BJ (cell line): ENCODE results near the gene TMPO. TPM values are rescaled to one million over a fixed set of nuclear protein-coding genes. Genes with fewer than 3 reads are reported as not detected.
A peak's percentile ranks its signal among the peaks of the same experiment; 100 is the strongest.

ENCODE experiments used
- CTCF ChIA-PET: fragments of 350-600 bp; formaldehyde crosslinking; extraction: SDS; loops from one replicate; lab custom pipeline; 2021; ENCODE audit warnings: antibody characterized with exemption, inconsistent platforms; lab: Yijun Ruan, JAX
- POLR2A ChIA-PET: fragments of 300-600 bp; sonication (Branson Sonifier 250); formaldehyde crosslinking; extraction: SDS; loops from one replicate; lab custom pipeline; 2021; ENCODE audit warnings: antibody characterized with exemption; lab: Charles Lee
- DNase-seq: peaks from one replicate; pipeline ENCODE4 v3.0.0-alpha.2; 2011; ENCODE audit warnings: low read depth
- H3K27me3 ChIP-seq: 2 replicates; pipeline ENCODE4 v1.6.0; 2011; ENCODE audit warnings: low read length; ENCODE audit not compliant: control insufficient read depth, insufficient read depth
- H3K36me3 ChIP-seq: 2 replicates; pipeline ENCODE4 v1.5.1; 2011; ENCODE audit warnings: low read length; ENCODE audit not compliant: control insufficient read depth, insufficient read depth
- H3K4me3 ChIP-seq: 2 replicates; pipeline ENCODE4 v1.5.1; 2011; ENCODE audit warnings: low read depth, mild to moderate bottlenecking, control low read depth, low read length
- polyA plus RNA-seq: library from polyadenylated mRNA; depleted of rRNA; stranded (reverse); fragments of >200 nt; gene quantifications from 2 replicates; pipeline ENCODE4 v1.2.3, GENCODE V29; 2011
- TF ChIP-seq, protein P1 (sequence below): IDR thresholded peaks from 2 replicates; pipeline ENCODE4 v1.5.1; 2011; ENCODE audit warnings: low read depth, mild to moderate bottlenecking, control low read depth, inconsistent platforms, low read length, moderate library complexity; ENCODE audit not compliant: insufficient read depth

TMPO gene
- polyA plus RNA-seq, 1 experiment: 22.7 TPM

DNA sequence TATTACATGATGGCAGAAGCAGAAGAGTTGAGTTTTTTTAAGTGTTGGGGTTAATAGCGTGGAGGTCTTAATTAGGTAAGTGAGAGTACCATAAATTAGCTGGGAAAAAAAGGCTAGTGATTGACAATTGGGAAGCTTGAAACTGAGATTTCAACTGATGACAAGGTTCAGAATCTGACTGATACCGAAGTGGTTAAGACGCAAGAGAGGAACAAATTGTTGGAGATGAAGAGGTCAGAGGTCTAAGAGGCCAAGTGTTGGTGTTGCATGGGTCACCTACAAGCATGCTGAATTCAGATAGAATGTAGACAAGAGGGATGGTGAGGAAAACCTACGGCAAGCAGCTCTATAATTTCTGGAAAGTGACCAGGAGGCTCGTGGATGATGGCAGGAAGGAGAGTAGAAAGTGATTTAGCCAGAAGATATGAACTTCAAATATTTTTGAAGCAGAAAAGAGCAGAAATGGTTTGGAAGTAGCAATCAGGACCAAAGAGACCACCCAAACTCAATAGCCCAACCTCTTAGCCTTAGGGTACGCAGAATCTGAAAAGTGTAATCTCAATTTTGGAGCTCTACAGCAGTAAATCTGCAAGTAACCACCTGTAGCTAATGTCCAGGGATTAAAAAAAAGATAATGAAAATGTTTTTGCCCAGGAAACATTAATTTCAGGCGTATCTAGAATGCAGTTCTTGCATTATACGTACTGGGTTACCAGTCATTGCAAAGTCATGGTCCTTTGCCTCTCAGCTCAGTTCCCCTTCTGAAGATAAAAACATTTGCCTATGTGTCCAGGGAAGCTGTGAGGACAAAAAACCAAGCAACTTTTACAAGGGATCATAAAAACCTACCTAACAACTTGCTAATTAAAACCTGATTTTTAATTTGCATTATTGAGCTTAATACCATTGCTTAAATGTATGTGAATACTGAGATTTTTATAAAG, 1.7 kb upstream of the TMPO start:
- H3K4me3 ChIP-seq: no peak overlapping the region
- DNase-seq: no peak
- CTCF ChIA-PET: interaction anchor here (0.6 to 6.5 kb wide), 9 partner anchors 9 to 116 kb away, joined by 3 to 32 read pairs (median 4); no protein-coding TSS in a partner anchor
- TF ChIP-seq, protein P1, sequence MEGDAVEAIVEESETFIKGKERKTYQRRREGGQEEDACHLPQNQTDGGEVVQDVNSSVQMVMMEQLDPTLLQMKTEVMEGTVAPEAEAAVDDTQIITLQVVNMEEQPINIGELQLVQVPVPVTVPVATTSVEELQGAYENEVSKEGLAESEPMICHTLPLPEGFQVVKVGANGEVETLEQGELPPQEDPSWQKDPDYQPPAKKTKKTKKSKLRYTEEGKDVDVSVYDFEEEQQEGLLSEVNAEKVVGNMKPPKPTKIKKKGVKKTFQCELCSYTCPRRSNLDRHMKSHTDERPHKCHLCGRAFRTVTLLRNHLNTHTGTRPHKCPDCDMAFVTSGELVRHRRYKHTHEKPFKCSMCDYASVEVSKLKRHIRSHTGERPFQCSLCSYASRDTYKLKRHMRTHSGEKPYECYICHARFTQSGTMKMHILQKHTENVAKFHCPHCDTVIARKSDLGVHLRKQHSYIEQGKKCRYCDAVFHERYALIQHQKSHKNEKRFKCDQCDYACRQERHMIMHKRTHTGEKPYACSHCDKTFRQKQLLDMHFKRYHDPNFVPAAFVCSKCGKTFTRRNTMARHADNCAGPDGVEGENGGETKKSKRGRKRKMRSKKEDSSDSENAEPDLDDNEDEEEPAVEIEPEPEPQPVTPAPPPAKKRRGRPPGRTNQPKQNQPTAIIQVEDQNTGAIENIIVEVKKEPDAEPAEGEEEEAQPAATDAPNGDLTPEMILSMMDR: no peak
- H3K36me3 ChIP-seq: no peaks in the 10 kb centered on the region
- POLR2A ChIA-PET: no interaction called here
- no peaks in the 10 kb centered on the region for H3K27me3 ChIP-seq

DNA sequence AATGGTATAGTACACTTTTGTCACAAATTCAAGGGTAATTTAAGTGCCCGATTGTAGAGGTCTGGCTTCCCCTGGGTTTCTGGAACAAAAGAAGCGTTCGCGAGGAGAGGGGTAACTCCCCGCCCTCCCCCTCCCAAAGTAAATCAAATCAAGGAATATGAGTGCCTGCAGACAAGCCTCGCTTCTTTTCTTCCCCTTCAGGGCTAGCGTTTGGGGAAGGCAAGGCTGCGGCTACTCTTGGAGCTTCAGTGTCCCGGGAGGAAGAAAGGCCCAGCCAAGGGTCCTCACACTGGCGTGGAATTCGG, 456 bp upstream of the TMPO start:
- Histone ChIP-seq H3K4me3 (peak overlapping the region; percentile 98), H3K27me3 (no peaks in the 10 kb centered on the region), H3K36me3 (no peaks in the 10 kb centered on the region)
- POLR2A ChIA-PET: no interaction called here
- no peak for DNase-seq
- CTCF ChIA-PET: interaction anchor here (1.0 to 6.5 kb wide), 8 partner anchors 22 to 95 kb away, joined by 3 to 33 read pairs (median 4); no protein-coding TSS in a partner anchor
- TF ChIP-seq, protein P1: no peak

DNA sequence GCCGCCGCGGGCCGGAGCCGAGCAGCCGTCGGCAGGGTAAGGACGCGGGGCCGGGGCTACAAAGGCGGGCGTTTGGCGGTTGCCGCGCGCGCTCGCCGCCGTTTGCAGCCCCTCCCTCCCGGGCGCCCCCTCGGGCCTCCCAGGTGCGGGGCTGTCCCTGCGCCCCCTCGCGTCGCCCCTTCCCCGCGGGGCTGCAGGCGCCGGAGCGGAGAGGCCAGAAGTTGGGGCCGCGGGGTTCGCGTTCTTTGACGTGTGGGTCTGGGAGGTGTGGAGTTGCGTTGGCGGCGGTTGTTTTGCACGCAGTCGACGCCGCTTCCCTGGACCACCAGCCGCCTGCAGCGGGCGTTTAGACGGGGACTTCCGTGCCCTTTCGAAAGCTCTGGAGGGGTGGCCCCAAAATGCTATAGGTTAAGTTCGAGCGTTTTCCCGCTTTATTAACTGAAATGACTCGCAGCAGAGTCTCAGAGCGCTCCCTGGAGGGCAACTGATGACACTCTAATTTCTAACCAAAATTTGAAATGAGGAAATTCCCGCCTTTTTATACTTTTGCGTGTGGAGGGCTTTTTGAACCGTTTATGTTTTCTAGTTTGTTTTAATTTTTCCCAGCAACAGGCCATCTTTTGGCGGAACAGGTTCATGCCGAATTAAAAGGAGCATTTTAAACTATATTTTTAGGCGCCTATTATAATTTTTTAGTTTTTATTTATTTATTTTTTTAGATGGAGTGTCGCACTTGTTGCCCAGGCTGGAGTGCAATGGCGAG, 902 bp downstream of the TMPO start:
- no peaks in the 10 kb centered on the region for H3K27me3 ChIP-seq
- ChIA-PET CTCF (interaction anchor here (1.0 to 6.5 kb wide), 15 partner anchors 10 to 97 kb away, joined by 3 to 33 read pairs (median 4); no protein-coding TSS in a partner anchor), POLR2A (no interaction called here)
- DNase-seq: peak; percentile 40
- TF ChIP-seq, protein P1: peak; percentile 79
- H3K36me3 ChIP-seq: no peaks in the 10 kb centered on the region
- peak overlapping the region; percentile 98 for H3K4me3 ChIP-seq

DNA sequence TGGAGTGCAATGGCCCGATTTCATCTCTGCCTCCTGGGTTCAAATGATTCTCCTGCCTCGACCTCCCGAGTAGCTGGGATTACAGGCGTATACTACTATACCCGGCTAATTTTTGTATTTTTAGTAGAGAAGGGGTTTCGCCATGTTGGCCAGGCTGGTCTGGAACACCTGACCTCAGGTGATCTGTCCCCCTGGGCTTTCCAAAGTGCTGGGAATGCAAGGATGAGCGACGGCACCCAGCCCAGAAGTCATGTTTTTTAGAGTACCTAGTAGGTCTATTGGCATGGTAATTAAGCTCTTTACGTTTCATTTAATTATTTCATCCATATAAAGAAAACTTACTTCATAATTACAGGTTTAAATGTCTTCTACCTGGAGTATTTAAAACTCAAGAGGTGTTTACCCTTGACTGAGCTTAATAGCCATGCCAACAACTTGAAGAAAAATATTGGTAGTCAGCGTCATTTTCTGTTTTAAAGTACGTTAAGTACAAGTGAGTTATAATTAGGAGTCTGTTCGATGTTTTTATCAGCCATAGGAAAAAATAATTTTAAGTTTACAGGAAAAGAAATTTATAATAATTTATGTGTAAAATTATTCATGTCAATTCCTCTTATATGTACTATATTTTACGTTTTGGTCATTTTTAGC, 4.0 kb downstream of the TMPO start:
- H3K4me3 ChIP-seq: no peak overlapping the region
- H3K27me3 ChIP-seq: no peaks in the 10 kb centered on the region
- ChIA-PET POLR2A (no interaction called here), CTCF (interaction anchor here (0.7 to 1.3 kb wide), 2 partner anchors 47 to 91 kb away, joined by 3 read pairs; no protein-coding TSS in a partner anchor)
- TF ChIP-seq, protein P1: no peak
- no peak for DNase-seq
- H3K36me3 ChIP-seq: no peaks in the 10 kb centered on the region

DNA sequence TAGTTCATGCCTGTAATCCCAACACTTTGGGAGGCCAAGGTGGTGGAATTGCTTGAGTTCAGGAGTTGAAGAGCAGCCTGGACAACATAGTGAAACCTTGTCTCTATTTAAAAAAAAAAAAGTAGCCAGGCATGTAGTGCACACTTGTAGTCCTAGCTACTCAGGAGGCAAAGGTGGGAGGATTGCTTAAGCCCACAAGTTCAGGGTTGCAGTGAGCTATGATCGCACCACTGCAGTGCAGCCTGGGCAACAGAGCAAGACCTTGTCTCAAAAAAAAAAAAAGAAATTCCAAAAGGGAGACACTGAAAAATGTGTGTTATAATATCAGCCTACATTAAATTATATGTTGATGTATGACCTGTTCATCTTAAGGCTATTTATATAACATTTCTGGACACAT, 14.7 kb downstream of the TMPO start:
- no peaks in the 10 kb centered on the region for H3K36me3 ChIP-seq
- POLR2A ChIA-PET: no interaction called here

More for the DNA sequence above, 14.7 kb downstream of the TMPO start:
- no peaks in the 10 kb centered on the region for H3K27me3 ChIP-seq
- no peak for DNase-seq
- H3K4me3 ChIP-seq: no peak overlapping the region
- TF ChIP-seq, protein P1: no peak
- CTCF ChIA-PET: interaction anchor here (0.5 kb wide), 1 partner anchor 114 kb away, joined by 3 read pairs; no protein-coding TSS in a partner anchor
